Measurements from ENCODE around the gene KLK7.

The KLK7 gene

GRCh38 chr19:50967929-50968715 lies 15.6 kb downstream of the KLK7 start:
- no peak overlapping the region for H3K27ac ChIP-seq (ENCODE audit: low read depth, low read length)
- no peaks in the 10 kb centered on the region for H3K4me1 ChIP-seq (ENCODE audit: control insufficient read depth, insufficient read depth, low read length)
- no peak overlapping the region for H3K4me3 ChIP-seq (ENCODE audit: low read length)
- no peak overlapping the region for H3K9ac ChIP-seq (ENCODE audit: low read length)
- no peaks in the 10 kb centered on the region for H3K27me3 ChIP-seq (ENCODE audit: control insufficient read depth, insufficient read depth, low read length)
- H3K36me3 ChIP-seq (ENCODE audit: control insufficient read depth, insufficient read depth, low read length) = no peaks in the 10 kb centered on the region

- no peak overlapping the region for H3K9ac ChIP-seq (ENCODE audit: low read length)
- no peaks in the 10 kb centered on the region for H3K4me1 ChIP-seq (ENCODE audit: control insufficient read depth, insufficient read depth, low read length)
- H3K27me3 ChIP-seq (ENCODE audit: control insufficient read depth, insufficient read depth, low read length) = no peaks in the 10 kb centered on the region
- no peaks in the 10 kb centered on the region for H3K36me3 ChIP-seq (ENCODE audit: control insufficient read depth, insufficient read depth, low read length)
- no peak overlapping the region for H3K27ac ChIP-seq (ENCODE audit: low read depth, low read length)
- H3K4me3 ChIP-seq (ENCODE audit: low read length) = no peak overlapping the region
Measured at GRCh38 chr19:50964266-50964665, 19.5 kb downstream of the KLK7 start.

GRCh38 chr19:50963381-50963780 lies 20.3 kb downstream of the KLK7 start:
- Histone ChIP-seq H3K27ac (ENCODE audit: low read depth, low read length) (no peak overlapping the region), H3K4me3 (ENCODE audit: low read length) (no peak overlapping the region)

GRCh38 chr19:50962245-50962644 lies 21.5 kb downstream of the KLK7 start:
- Histone ChIP-seq H3K4me1 (ENCODE audit: control insufficient read depth, insufficient read depth, low read length) (no peaks in the 10 kb centered on the region), H3K36me3 (ENCODE audit: control insufficient read depth, insufficient read depth, low read length) (no peaks in the 10 kb centered on the region), H3K4me3 (ENCODE audit: low read length) (no peak overlapping the region), H3K9ac (ENCODE audit: low read length) (no peak overlapping the region), H3K27ac (ENCODE audit: low read depth, low read length) (no peak overlapping the region), H3K27me3 (ENCODE audit: control insufficient read depth, insufficient read depth, low read length) (no peaks in the 10 kb centered on the region)

More at GRCh38 chr19:50963381-50963780, 20.3 kb downstream of the KLK7 start:
- H3K9ac ChIP-seq (ENCODE audit: low read length) = no peak overlapping the region
- H3K4me1 ChIP-seq (ENCODE audit: control insufficient read depth, insufficient read depth, low read length) = no peaks in the 10 kb centered on the region
- H3K27me3 ChIP-seq (ENCODE audit: control insufficient read depth, insufficient read depth, low read length) = no peaks in the 10 kb centered on the region
- H3K36me3 ChIP-seq (ENCODE audit: control insufficient read depth, insufficient read depth, low read length) = no peaks in the 10 kb centered on the region

GRCh38 chr19:50959731-50960500 lies 23.8 kb downstream of the KLK7 start:
- no peak overlapping the region for H3K4me3 ChIP-seq (ENCODE audit: low read length)
- H3K9ac ChIP-seq (ENCODE audit: low read length) = no peak overlapping the region
- no peaks in the 10 kb centered on the region for H3K36me3 ChIP-seq (ENCODE audit: control insufficient read depth, insufficient read depth, low read length)
- H3K27me3 ChIP-seq (ENCODE audit: control insufficient read depth, insufficient read depth, low read length) = no peaks in the 10 kb centered on the region
- no peak overlapping the region for H3K27ac ChIP-seq (ENCODE audit: low read depth, low read length)
- H3K4me1 ChIP-seq (ENCODE audit: control insufficient read depth, insufficient read depth, low read length) = no peaks in the 10 kb centered on the region

- Histone ChIP-seq H3K9ac (ENCODE audit: low read length) (no peak overlapping the region), H3K36me3 (ENCODE audit: control insufficient read depth, insufficient read depth, low read length) (no peaks in the 10 kb centered on the region), H3K27ac (ENCODE audit: low read depth, low read length) (no peak overlapping the region), H3K27me3 (ENCODE audit: control insufficient read depth, insufficient read depth, low read length) (no peaks in the 10 kb centered on the region), H3K4me3 (ENCODE audit: low read length) (no peak overlapping the region), H3K4me1 (ENCODE audit: control insufficient read depth, insufficient read depth, low read length) (no peaks in the 10 kb centered on the region)
Measured at GRCh38 chr19:50957587-50957986, 26.1 kb downstream of the KLK7 start.

GRCh38 chr19:50952910-50953309 lies 30.8 kb downstream of the KLK7 start, which contains the start of gene KLK5:
TSS of gene KLK5 (minus strand) at chr19:50953038. CDS start at chr19:50952657, 381 bp downstream.
- Histone ChIP-seq H3K27ac (ENCODE audit: low read depth, low read length) (no peak within 1 kb of the TSS), H3K9ac (ENCODE audit: low read length) (no peak within 1 kb of the TSS), H3K4me3 (ENCODE audit: low read length) (no peak within 1 kb of the TSS)

GRCh38 chr19:50949861-50950260 lies 33.9 kb downstream of the KLK7 start:
- H3K36me3 ChIP-seq (ENCODE audit: control insufficient read depth, insufficient read depth, low read length) = no peaks in the 10 kb centered on the region
- no peak overlapping the region for H3K9ac ChIP-seq (ENCODE audit: low read length)
- no peak overlapping the region for H3K27ac ChIP-seq (ENCODE audit: low read depth, low read length)
- H3K27me3 ChIP-seq (ENCODE audit: control insufficient read depth, insufficient read depth, low read length) = peaks cover 3% of the 10 kb centered on the region
- no peak overlapping the region for H3K4me3 ChIP-seq (ENCODE audit: low read length)
- H3K4me1 ChIP-seq (ENCODE audit: control insufficient read depth, insufficient read depth, low read length) = no peaks in the 10 kb centered on the region

More at GRCh38 chr19:50952910-50953309, 30.8 kb downstream of the KLK7 start, which contains the start of gene KLK5:
- Histone ChIP-seq H3K27me3 (ENCODE audit: control insufficient read depth, insufficient read depth, low read length) (peaks cover 3% of the 10 kb centered on the region), H3K4me1 (ENCODE audit: control insufficient read depth, insufficient read depth, low read length) (no peaks in the 10 kb centered on the region), H3K36me3 (ENCODE audit: control insufficient read depth, insufficient read depth, low read length) (no peaks in the 10 kb centered on the region)

- no peak overlapping the region for H3K4me3 ChIP-seq (ENCODE audit: low read length)
- no peaks in the 10 kb centered on the region for H3K36me3 ChIP-seq (ENCODE audit: control insufficient read depth, insufficient read depth, low read length)
- no peaks in the 10 kb centered on the region for H3K4me1 ChIP-seq (ENCODE audit: control insufficient read depth, insufficient read depth, low read length)
- no peak overlapping the region for H3K27ac ChIP-seq (ENCODE audit: low read depth, low read length)
- no peak overlapping the region for H3K9ac ChIP-seq (ENCODE audit: low read length)
- H3K27me3 ChIP-seq (ENCODE audit: control insufficient read depth, insufficient read depth, low read length) = peaks cover 3% of the 10 kb centered on the region
Measured at GRCh38 chr19:50947123-50947522, 36.6 kb downstream of the KLK7 start.

GRCh38 chr19:50944795-50945194 lies 38.9 kb downstream of the KLK7 start:
- Histone ChIP-seq H3K36me3 (ENCODE audit: control insufficient read depth, insufficient read depth, low read length) (no peaks in the 10 kb centered on the region), H3K9ac (ENCODE audit: low read length) (no peak overlapping the region), H3K27ac (ENCODE audit: low read depth, low read length) (no peak overlapping the region), H3K4me1 (ENCODE audit: control insufficient read depth, insufficient read depth, low read length) (no peaks in the 10 kb centered on the region), H3K27me3 (ENCODE audit: control insufficient read depth, insufficient read depth, low read length) (no peaks in the 10 kb centered on the region), H3K4me3 (ENCODE audit: low read length) (no peak overlapping the region)

GRCh38 chr19:50943074-50943828 lies 40.5 kb downstream of the KLK7 start:
- Histone ChIP-seq H3K36me3 (ENCODE audit: control insufficient read depth, insufficient read depth, low read length) (no peaks in the 10 kb centered on the region), H3K9ac (ENCODE audit: low read length) (no peak overlapping the region), H3K4me3 (ENCODE audit: low read length) (no peak overlapping the region), H3K4me1 (ENCODE audit: control insufficient read depth, insufficient read depth, low read length) (no peaks in the 10 kb centered on the region), H3K27me3 (ENCODE audit: control insufficient read depth, insufficient read depth, low read length) (no peaks in the 10 kb centered on the region), H3K27ac (ENCODE audit: low read depth, low read length) (no peak overlapping the region)

- Histone ChIP-seq H3K9ac (ENCODE audit: low read length) (no peak overlapping the region), H3K36me3 (ENCODE audit: control insufficient read depth, insufficient read depth, low read length) (no peaks in the 10 kb centered on the region), H3K4me3 (ENCODE audit: low read length) (no peak overlapping the region), H3K27ac (ENCODE audit: low read depth, low read length) (no peak overlapping the region), H3K27me3 (ENCODE audit: control insufficient read depth, insufficient read depth, low read length) (no peaks in the 10 kb centered on the region), H3K4me1 (ENCODE audit: control insufficient read depth, insufficient read depth, low read length) (no peaks in the 10 kb centered on the region)
Measured at GRCh38 chr19:50939596-50939995, 44.1 kb downstream of the KLK7 start.

Measured in rectal smooth muscle tissue (tissue), 1 donor.